ENCODE measurements around the gene AP2S1.

- TF ChIP-seq CTCF (conservative IDR thresholded peaks at IDR 0.05; ENCODE audit: low read length) = no peak
- no peak for TF ChIP-seq EZH2phosphoT487 (IDR thresholded peaks at IDR 0.05; ENCODE audit: borderline replicate concordance)
These were observed 49.7 kb upstream of the AP2S1 start for GRCh38 chr19:46900341-46900740.

All from Loucy (cell line).